Sigmoid colon (tissue), 4 donors: ENCODE results near the gene NUCKS1.

ENCODE experiments used
- CTCF ChIP-seq, 4 experiments: fragments of 450-650 bp in 3 of 4; fragments of 200-600 bp in 1 of 4; IDR thresholded peaks; one replicate each; pipeline ENCODE4 v1.5.1; 2016 to 2019; ENCODE audit warnings: antibody characterized with exemption in 4 of 4, mild to moderate bottlenecking in 3 of 4, moderate library complexity in 2 of 4
- EP300 ChIP-seq, 4 donors: sonication (generic); formaldehyde crosslinking; IDR thresholded peaks; one replicate each; pipeline ENCODE4 v1.6.1; 2017; ENCODE audit warnings: antibody characterized with exemption in 4 of 4
- POLR2AphosphoS5 ChIP-seq, 4 donors: sonication (generic); formaldehyde crosslinking; IDR thresholded peaks; one replicate each; pipeline ENCODE4 v1.6.1; 2017; ENCODE audit warnings: antibody characterized with exemption in 4 of 4

GRCh38 chr1:205690122-205690756 lies 59.7 kb downstream of the NUCKS1 start:
- TF ChIP-seq CTCF (IDR thresholded peaks at IDR 0.05) = no peak
- no peak for TF ChIP-seq POLR2AphosphoS5 (IDR thresholded peaks at IDR 0.05)
- no peak for TF ChIP-seq EP300 (IDR thresholded peaks at IDR 0.05)
